HG02943 (cell line): ENCODE data around the gene HAUS7.

Experiments used
- ATAC-seq: cut with Tn5 transposase; IDR thresholded peaks from one replicate; pipeline ENCODE4 v1.9.1; 2021; ENCODE audit warnings: mild to moderate bottlenecking, low read depth, moderate library complexity; ENCODE audit not compliant: unreplicated experiment

Gene HAUS7

DNA sequence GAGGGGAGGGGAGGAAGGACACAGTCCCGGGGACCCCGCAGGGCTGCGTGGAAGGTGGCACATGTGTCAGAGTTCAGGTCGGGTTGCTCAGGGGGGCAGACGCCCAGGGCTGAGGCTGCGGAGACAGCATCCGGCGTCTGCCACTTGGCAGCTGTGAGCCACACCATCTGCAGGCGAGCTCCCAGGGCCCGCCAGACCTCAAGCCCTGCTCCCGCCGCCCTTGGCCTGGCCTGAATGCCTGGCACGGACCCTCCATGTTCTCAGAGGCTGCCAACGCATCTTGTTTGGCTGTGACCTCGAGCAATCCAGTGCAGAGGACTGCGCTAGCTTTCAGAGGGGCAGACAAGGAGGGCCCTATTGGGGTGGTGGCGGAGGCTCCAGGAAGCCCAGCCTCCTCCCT lies 29.5 kb upstream of the HAUS7 start:
- ATAC-seq = no peak

DNA sequence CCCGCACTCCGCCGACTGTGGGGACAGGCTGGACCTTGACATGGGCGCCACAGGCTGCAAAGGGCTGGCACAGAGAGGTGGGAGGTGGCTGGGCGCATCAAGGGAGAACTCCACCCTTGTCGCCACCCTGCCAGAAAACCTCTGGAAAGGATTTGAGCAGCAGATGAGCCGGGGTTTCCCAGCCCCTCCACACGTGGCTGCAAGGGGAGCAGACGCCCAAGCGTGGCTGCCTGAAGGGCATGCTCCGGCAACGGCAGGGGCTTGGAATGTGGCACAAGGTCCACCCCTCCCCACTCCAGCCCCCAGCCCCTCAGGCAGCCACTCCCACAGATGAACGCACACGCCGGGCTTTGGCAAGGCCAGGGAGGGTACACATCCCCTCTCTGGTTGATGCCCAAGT lies 29.0 kb upstream of the HAUS7 start:
- no peak for ATAC-seq

DNA sequence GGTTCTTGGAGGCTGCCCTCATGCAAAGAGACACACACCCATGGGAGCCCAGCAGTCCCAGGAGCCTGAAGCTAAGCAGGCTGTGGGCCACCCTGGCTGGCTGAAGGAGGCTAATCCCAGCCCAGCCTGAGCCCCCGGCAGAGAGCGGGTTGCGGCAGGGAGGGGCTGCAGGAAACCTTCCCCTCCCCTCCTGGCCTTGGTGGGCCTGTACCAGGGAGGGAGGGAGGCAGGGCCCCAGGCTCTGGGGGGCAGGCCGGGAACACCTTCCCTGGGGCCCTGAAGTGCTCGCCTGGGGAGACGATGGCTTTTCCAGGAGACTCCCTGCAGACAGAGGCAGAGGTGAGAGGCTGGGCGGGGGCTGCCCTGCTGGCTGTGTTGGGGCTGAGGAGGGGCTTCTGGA lies 28.1 kb upstream of the HAUS7 start:
- no peak for ATAC-seq

DNA sequence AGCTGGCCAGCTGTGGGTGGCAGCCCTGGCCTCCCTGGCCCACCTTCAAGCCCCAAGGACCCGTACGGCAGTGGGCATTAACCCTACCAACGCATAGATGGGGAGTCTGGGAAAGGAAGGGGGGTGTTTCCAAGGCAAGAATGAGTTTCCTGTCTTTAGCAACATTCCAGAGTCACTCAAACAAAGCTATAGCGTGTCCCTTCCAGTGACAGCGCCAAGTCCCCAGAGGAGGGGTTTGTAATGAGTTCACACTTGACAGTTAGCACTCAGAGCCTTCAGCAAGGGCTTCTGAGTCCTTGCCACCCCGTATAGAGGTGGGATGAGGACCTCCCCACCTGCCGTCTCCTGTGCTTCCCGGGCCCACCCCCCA lies 26.2 kb upstream of the HAUS7 start:
- no peak for ATAC-seq

DNA sequence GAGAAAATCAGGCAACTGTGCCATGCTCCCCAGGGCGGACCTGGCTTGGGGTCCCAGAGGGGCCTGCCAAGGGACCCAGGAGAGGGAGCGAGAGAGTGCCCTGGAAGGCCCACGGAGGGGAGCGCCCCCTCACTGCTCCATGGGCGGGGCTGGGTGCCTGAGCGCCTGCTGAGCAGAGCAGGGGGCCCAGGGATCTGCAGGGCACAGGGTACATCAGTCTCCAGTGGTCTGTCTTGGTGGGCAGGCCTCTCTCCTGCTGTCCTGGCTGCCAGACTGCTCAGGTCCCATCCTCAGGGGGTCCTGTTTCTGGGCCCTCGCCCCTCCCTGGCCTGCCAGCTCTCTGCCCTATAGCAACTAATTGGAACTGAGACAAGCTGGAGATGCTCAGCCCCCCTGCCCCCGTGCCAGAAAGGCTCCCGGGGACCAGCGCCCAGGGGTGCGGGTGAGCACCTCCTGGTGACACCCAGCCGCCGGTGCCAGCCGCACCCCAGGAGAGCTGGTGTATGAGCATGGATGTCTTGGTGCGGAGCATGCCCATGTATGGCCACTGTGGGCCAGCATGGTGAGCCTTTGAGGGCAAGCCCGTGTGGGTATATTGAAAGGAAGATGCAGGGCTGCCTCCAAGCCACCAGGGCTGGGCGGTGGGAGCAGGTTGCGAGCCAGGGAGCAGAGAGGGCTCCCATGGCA lies 25.7 kb upstream of the HAUS7 start:
- no peak for ATAC-seq

DNA sequence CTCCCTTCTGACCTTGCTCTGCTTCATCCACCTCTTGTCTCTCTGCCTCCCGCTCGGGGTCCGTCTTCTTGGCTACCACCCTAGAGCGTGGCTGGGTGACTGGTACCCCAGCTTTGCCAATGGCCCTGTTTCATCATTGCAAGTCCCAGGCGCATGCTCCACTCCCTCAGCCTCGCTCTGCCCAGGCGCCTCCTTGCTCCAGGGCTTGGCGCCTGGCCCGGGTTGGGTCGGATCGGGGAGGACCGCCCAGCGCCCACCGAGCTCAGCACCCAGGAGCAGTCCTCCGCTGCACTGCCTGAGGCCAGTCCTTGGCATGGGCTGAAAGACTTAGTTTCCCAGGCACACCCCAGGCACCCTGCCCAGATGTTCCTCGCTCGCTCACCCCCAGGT lies 25.0 kb upstream of the HAUS7 start:
- no peak for ATAC-seq

DNA sequence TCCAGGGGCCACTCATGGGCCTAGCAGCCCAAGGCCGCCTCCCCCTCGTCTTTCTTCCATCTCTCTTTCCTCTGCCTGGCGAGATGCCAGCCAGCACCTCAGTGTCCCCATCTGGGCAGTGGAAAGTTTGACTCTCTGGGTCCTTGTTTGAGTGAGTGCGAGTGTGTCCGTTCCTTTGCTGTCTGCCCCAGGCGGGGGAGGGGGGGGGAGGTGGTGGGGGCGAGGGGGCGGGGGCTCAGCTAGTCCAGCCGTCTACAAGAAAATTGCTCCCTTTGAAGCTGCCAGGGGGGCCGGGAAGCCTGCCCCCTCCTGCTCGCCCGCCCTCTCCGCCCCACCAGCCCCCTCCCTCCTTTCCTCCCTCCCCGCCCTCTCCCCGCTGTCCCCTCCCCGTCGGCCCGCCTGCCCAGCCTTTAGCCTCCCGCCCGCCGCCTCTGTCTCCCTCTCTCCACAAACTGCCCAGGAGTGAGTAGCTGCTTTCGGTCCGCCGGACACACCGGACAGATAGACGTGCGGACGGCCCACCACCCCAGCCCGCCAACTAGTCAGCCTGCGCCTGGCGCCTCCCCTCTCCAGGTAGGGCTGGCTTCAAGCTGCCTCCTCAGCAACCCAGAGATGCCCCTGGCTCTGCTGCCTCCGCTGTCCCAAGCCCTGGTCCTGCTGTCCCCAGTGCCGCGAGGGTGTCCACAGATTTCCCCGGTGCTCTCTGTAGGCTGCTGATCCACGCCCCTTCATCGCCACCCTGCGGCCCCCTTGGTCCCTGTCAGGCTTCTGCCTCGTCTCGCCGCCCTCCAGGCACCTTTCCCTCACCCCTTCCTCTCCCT lies 24.4 kb upstream of the HAUS7 start, which contains the start of gene BGN:
BGN (plus strand) TSS at position 440 of the 821 bp plus-strand sequence. CDS start 9,652 bp downstream, outside the sequence.
- ATAC-seq = no peak

DNA sequence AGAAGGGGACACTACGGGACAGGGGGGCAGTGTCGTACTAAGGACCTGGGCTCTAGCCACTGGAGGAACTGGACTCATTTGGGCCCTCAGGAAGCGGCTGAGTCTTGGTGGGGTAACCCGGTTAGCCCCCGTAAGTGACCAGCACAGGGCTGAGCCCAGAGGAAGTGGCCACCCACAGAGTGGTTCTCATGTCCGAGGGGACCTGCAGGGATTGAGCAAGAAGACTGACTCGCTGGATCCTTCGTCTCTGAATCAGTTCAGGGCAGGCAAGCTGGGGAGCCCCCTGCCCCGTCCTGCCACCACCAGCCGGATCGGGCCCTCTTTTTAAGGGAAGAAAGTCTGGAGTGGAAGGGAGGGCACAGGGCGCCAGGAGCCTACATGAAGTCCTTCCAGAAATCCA lies 23.7 kb upstream of the HAUS7 start:
- ATAC-seq = no peak

DNA sequence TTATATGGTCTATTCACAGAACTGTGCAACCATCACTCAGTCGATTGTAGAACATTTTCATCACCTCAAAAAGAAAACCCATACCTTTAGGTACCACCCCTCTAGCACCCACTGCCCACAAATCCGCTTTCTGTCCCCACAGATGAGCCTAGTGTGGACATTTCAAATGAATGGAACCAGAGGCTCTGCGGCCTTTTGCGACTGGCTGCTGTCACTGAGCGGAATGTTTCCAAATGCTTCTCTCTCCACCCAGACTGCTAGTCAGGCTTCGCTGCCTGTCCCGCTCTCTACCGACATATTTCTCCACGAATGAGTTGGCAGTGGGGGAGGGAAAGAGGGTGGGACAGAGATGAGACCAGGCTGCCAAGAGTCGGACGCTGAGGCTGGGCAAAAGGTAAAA lies 22.7 kb upstream of the HAUS7 start:
- no peak for ATAC-seq

DNA sequence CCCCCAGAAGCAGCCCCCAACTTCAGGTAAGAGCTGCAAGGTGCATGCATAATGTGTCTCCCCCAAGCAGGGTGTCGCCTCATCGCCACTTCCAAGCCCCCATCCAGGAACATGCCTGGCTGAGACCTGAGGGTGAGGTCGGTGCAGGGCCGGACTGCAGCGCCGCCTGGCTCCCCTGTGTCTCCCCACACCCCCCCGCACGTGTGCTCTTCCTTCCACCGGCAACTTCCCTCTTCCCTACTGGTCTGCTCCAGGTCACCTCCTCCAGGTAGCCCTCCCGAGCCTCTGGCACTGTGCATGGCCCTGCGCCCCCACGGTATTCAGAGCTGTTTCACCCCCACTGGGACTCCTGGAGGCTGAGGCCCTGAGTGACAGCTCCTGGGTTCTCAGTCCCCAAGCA lies 22.2 kb upstream of the HAUS7 start:
- no peak for ATAC-seq

DNA sequence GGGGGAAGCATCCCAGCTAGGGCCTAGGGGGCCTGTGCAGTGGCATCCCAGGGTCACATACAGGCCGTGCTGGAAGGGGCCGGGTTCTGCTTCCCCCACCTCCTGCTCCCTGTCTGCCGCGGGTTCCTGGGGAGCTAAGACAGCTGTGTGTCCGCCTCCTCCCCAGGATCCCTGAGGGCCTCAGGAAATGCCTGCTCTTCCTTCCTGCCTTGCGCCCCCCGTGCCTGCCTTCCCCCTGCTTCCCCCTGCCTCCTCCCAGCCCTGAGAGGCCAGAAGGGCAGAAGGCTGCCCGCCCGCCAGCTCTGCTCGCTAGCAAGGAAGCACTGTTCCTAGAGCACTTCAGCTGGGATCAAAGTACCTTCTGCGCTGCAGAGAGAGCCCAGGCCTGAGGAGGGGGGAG lies 21.5 kb upstream of the HAUS7 start:
- no peak for ATAC-seq

DNA sequence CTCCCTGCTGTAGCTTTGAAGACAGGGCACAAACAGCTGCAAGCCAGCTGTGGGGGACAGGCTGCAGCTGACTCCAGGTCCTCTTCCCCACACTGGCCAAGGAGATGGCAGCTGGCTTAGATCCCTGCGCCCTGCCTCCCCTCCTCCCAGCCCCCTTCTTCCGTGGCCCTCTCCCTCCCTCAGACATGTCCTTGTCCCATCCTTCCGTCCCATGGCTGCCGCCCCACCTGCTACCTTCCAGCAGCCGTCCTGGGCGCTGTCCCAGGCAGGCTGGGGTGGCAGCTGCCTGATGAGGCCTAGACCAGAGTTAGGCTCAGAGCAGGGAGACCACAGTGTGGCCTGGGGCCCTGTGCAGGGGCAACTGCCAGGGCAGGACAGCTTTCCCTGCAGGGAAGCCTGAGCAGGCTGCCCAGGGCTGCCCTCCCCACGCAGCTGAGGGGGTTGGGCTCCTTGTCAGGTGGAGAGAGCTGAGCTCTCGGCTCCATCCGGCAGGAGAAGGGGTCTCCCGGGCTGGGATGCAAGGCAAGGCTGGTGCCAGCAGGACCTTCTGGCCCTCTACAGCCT lies 21.1 kb upstream of the HAUS7 start:
- ATAC-seq = no peak

DNA sequence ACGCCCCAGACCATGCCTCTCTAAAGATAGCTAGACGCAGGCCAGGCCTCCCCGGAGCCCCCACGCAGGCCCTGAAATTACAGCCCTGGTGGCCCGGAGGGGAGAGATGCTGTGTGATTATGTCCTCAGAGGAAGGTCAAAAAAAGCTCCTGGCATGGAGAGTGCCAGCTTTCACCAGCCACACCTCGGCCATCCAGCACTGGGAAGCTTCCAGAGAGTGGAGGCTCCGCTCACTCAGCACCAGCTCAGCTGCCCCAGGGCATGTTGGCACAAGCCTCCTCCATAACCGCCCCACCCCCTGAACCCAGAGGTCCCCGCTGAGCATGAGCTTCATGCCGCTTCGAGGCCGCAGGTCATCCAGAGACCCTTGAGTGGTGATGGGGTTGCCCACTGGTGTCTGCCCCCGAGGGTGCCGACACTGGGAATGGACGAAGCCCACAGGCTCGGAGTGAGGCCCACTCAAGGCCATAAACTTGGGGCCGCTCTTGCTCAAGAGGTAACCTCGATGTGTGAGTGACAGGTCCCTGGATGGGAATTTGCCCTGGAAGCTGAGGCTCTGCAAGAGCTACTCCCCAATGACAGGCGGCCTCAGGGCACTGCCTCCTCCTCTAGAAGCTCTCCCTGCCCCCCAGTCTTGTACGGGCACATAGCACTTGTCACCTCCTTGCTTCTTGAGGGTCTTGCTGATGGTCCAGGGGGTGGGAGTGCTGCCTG lies 20.0 kb upstream of the HAUS7 start:
- ATAC-seq = no peak

DNA sequence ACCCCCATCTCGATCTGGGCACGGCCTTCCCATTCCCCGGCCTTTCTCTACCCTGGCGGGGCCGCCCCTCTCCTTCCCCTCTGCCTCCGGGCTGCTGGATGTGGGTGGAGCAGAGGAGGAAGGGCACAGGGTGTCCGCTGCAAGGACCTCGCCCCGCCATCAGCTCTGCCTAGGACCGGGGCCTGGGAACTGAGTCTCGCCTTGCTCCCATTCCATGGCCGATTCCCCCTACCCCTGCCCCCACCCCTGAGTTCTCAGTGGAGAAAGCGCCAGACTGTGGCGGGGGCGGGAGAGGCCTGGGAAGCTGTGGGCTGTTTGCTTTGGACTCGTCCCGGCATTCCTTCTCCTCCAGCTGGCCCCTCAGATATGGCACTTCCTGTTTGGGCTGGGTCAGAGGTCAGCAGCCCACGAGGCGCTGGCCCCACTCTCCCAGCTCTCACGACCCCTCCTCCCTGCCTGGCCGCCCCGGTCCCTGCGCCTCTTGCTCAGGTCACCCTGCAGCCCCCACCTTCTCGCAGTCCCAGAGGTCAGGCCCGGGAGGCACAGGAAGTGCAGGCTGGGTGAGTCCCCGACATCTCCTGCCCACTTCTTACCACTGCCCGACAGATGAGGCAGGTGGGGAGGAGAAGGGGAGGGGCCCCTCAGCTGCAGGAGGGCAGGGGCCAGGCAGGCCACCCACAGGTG lies 18.0 kb upstream of the HAUS7 start:
- no peak for ATAC-seq

DNA sequence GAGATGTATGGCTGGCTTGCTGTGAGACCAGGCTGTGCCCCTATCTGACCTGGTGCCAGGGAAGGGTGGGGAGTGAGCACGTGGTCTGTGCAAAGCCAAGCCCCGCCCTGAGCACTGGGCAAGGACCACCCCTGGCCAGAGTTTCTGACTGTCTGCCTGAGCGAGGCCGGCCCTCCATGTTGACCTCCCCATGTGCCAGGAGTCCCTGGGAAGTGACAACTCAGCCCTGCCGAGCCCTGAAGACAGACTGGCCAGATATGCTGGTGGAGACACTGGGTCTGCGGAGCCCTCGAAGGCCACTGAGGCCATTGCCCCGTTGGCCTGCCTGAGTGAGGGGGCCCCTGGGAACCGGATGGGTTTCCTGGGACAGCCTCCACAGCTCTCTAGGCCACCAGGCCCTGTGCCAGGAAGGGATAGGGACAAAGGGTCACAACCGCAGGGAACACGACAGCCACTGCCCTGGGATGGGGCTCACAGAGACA lies 17.3 kb upstream of the HAUS7 start:
- no peak for ATAC-seq

DNA sequence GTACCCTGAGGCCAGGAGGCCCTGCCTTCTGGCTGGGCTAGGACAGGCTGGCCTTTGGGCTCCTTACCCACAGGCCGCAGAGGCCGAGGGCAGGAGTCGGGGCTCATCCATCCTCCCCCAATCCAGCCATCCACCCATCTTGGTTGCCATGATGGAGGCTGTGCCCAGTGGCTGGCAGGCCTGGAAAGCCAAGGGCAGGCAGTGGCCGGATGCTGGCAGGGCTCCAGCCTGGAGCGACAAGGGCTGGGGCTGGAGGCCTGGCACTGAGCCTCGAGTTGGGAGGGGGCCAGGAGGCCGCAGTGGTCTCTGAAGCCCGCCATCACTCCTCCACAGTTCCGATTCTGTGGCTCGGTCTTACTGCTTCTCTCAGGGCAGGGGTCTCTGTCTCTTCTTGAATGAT lies 15.8 kb upstream of the HAUS7 start:
- ATAC-seq = no peak

DNA sequence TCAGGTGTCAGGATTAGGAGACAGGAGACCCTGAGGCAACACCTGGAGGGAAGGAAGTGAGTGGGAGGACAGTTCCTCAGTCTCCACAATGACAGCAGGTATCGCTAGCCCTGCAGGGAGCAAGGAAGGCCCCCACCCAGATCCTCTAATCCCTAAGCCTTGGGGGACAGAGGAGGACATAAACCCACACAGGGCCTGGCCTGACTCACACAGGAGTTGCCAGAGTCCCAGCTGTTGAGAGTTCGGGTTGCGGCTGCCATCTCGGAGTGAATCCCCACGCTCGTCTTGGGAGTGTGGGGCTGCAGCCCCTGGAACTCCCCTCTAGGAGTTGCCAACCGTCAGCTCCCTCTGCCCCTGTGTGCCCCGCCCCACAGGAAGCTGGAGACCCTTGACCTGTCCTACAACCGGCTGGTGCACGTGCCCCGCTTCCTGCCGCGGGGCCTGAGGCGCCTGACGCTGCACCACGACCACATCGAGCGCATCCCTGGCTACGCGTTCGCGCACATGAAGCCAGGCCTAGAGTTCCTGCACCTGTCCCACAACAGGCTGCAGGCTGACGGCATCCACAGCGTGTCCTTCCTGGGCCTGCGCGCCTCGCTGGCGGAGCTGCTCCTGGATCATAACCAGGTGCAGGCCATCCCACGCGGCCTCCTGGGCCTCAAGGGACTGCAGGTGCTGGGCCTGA lies 15.2 kb upstream of the HAUS7 start:
- no peak for ATAC-seq

DNA sequence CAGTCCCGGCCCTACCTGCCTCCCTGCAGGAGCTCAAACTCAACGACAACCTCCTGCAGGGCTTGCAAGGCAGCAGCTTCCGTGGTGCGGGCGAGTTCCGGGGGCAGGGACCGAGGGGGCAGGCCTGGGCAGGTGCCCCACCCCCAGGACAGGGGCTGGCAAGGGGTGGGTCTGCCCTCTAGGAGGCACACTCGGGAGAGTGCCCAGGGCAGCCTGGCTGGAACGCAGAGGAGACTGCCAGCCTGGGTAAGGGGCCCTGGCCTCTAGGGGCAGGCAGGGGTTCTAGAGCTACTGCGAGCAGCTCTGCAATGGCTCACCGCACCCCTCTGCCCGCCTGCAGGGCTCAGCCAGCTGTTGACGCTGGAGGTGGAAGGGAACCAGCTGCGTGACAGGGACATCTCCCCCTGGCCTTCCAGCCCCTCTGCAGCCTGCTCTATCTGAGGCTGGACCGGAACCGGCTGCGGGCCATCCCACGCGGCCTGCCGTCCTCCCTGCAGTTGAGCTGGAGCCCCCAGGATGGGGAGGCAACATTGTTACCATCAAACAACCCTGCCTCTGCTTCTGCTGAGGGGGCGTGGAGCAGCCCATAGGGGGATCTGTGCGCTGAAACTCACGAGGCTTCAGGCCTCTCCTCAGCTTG lies 12.1 kb upstream of the HAUS7 start:
- ATAC-seq = no peak

DNA sequence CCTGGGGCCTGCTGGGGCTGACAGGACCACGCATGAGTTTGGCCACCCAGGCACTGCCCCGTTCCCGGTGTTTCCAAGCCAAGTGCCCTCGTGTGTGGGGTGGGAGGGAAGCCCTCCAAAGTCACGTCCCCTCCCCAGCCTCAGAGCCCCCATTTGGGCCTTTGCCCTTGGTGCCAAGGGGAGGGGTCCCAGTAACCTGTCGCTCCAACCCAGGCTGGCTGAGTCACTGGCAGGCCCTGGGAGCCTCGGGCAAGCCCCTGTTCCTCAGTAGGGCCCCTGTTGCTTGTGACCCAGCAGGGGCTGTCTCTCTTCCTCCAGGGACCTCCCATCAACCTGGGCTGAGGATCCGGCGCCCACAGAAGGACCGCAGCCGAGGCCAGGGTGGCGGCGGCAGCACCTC lies 10.7 kb upstream of the HAUS7 start:
- ATAC-seq = no peak
